HCT116 (cell line): ENCODE data around the gene CHST4. TPM values are rescaled to one million over a fixed set of nuclear protein-coding genes. Genes with fewer than 3 reads are reported as not detected.

Source experiments
- ATAC-seq: fragments of 200-7000 bp; cut with Tn5 transposase; 2 replicates; pipeline ENCODE4 v1.9.1; 2020; ENCODE audit warnings: mild to moderate bottlenecking, moderate library complexity
- BruUV-seq: library from RNA; stranded (reverse); fragments of 400-500 nt; replicated peaks from 2 replicates; lab custom pipeline; 2021; lab: Mats Ljungman, UMichigan
- CTCF ChIA-PET: fragments of 300-600 bp; sonication (Branson Sonifier 250); formaldehyde crosslinking; loops from one replicate; lab custom pipeline; 2021; ENCODE audit warnings: antibody characterized with exemption; lab: Charles Lee
- POLR2A ChIA-PET: fragments of 300-600, 350-600 bp; sonication (Branson Sonifier 250); formaldehyde crosslinking; loops from one replicate; lab custom pipeline; 2021; ENCODE audit warnings: antibody characterized with exemption; lab: Charles Lee
- RAD21 ChIA-PET, 2 experiments: fragments of 300-600 bp; sonication (Branson Sonifier 250); formaldehyde crosslinking; loops; one replicate each; lab custom pipeline; 2023; ENCODE audit warnings: low total read pairs in 2 of 2; ENCODE audit not compliant: uncharacterized antibody in 2 of 2, unreplicated experiment in 2 of 2, low non-redundant PET in 1 of 2; lab: Charles Lee
- DNase-seq: peaks from one replicate; pipeline ENCODE4 v3.0.0-alpha.2; 2010; ENCODE audit warnings: low read depth, low spot score
- H2AFZ ChIP-seq: fragments of 200-600 bp; shearing (Covaris generic), sonication (generic); 2 replicates; pipeline ENCODE4 v1.6.1; 2017; ENCODE audit warnings: low read depth, mixed run types, mixed read lengths, antibody characterized with exemption, low read length; ENCODE audit not compliant: poor library complexity, severe bottlenecking
- H3K27ac ChIP-seq: 2 replicates; pipeline ENCODE4 v1.5.1; 2012; ENCODE audit warnings: low read depth, low read length
- H3K27me3 ChIP-seq: fragments of 200-600 bp; sonication (generic); 2 replicates; pipeline ENCODE4 v1.6.1; 2016; ENCODE audit warnings: mixed run types, low read length, mixed read lengths; ENCODE audit not compliant: insufficient read depth
- H3K36me3 ChIP-seq, 2 experiments: fragments of 200-500 bp in 1 of 2; fragments of 200-600 bp in 1 of 2; sonication (Bioruptor generic) in 1 of 2; sonication (generic) in 1 of 2; 2 replicates each; pipeline versions ENCODE4 v1.5.1 to v1.6.1; 2014 to 2016; ENCODE audit warnings: low read length in 2 of 2, inconsistent platforms in 1 of 2, mixed read lengths in 1 of 2, mixed run types in 1 of 2; ENCODE audit not compliant: insufficient read depth in 2 of 2, control insufficient read depth in 1 of 2
- H3K4me1 ChIP-seq, 2 experiments: fragments of 200-600 bp in 1 of 2; sonication (generic) in 1 of 2; 2 replicates each; pipeline versions ENCODE4 v1.5.1 to v1.6.1; 2012 to 2017; ENCODE audit warnings: low read length in 2 of 2, inconsistent platforms in 1 of 2, mild to moderate bottlenecking in 1 of 2, mixed read lengths in 1 of 2, mixed run types in 1 of 2, moderate library complexity in 1 of 2; ENCODE audit not compliant: insufficient read depth in 2 of 2, control insufficient read depth in 1 of 2
- H3K4me2 ChIP-seq: fragments of 200-600 bp; sonication (generic); 2 replicates; pipeline ENCODE4 v1.6.1; 2017; ENCODE audit warnings: mixed run types, low read length, mixed read lengths
- H3K4me3 ChIP-seq, 2 experiments: fragments of 200-600 bp in 1 of 2; sonication (generic) in 1 of 2; replicated peaks in 1 of 2; 2 replicates each; pipeline ENCODE4 v1.5.1; 2011 to 2016; ENCODE audit warnings: low read length in 2 of 2, control low read depth in 1 of 2, low read depth in 1 of 2, mild to moderate bottlenecking in 1 of 2, mixed read lengths in 1 of 2, mixed run types in 1 of 2
- H3K79me2 ChIP-seq: fragments of 200-600 bp; sonication (generic); 2 replicates; pipeline ENCODE4 v1.6.1; 2017; ENCODE audit warnings: mild to moderate bottlenecking, mixed run types, low read length, moderate library complexity, mixed read lengths; ENCODE audit not compliant: insufficient read depth
- H3K9ac ChIP-seq: fragments of 200-600 bp; sonication (generic); 2 replicates; pipeline ENCODE4 v1.6.1; 2016; ENCODE audit warnings: low read length, mixed read lengths
- H3K9me2 ChIP-seq: fragments of 200-600 bp; sonication (generic), shearing (Covaris generic); 2 replicates; pipeline ENCODE4 v1.6.1; 2017; ENCODE audit warnings: mixed run types, mild to moderate bottlenecking, moderate library complexity; ENCODE audit not compliant: insufficient read depth
- H3K9me3 ChIP-seq, 2 experiments: fragments of 200-500 bp in 1 of 2; fragments of 200-600 bp in 1 of 2; sonication (Bioruptor generic) in 1 of 2; sonication (generic) in 1 of 2; 2 replicates each; pipeline ENCODE4 v1.6.1; 2014 to 2017; ENCODE audit warnings: low read length in 2 of 2, mixed read lengths in 2 of 2, inconsistent platforms in 1 of 2, low read depth in 1 of 2, mild to moderate bottlenecking in 1 of 2, mixed run types in 1 of 2, moderate library complexity in 1 of 2; ENCODE audit not compliant: control insufficient read depth in 1 of 2, insufficient read depth in 1 of 2
- H4K20me1 ChIP-seq: fragments of 200-600 bp; sonication (generic), shearing (Covaris generic); 2 replicates; pipeline ENCODE4 v1.6.1; 2017; ENCODE audit warnings: mixed run types, mild to moderate bottlenecking, moderate library complexity; ENCODE audit not compliant: insufficient read depth
- ELF1 ChIP-seq: IDR thresholded peaks from 2 replicates; pipeline ENCODE4 v1.6.1; 2012; ENCODE audit warnings: low read depth, borderline replicate concordance
- EZH2 ChIP-seq: fragments of 200-600 bp; sonication (generic); IDR thresholded peaks from 2 replicates; pipeline ENCODE4 v1.6.1; 2017; ENCODE audit warnings: antibody characterized with exemption, mixed run types
- FOSL1 ChIP-seq: IDR thresholded peaks from 2 replicates; pipeline ENCODE4 v1.6.1; 2012; ENCODE audit warnings: low read depth
- JUND ChIP-seq: IDR thresholded peaks from 2 replicates; pipeline ENCODE4 v1.6.1; 2012
- POLR2A ChIP-seq: IDR thresholded peaks from 2 replicates; pipeline ENCODE4 v1.7.0; 2011; ENCODE audit warnings: borderline replicate concordance; ENCODE audit not compliant: insufficient read depth, insufficient read length; ENCODE audit errors: extremely low read depth
- SP1 ChIP-seq: IDR thresholded peaks from 2 replicates; pipeline ENCODE4 v1.6.1; 2012; ENCODE audit warnings: low read depth
- TCF7L2 ChIP-seq: IDR thresholded peaks from 2 replicates; pipeline ENCODE4 v1.7.0; 2011; ENCODE audit warnings: borderline replicate concordance, inconsistent platforms; ENCODE audit not compliant: insufficient read depth, insufficient read length; ENCODE audit errors: extremely low read depth
- intact Hi-C: fragments of 100-400 bp; cut with micrococcal nuclease; formaldehyde crosslinking; loops from 2 replicates; pipeline ENCODE4 v1.10.0; 2022
- total RNA-seq: library from RNA; stranded (reverse); gene quantifications from one replicate; pipeline ENCODE4 v1.2.1, GENCODE V29; 2021; ENCODE audit not compliant: unreplicated experiment
- TF ChIP-seq, protein P1 (sequence below): IDR thresholded peaks from 2 replicates; pipeline ENCODE4 v1.6.1; 2012
- TF ChIP-seq, protein P2 (sequence below): IDR thresholded peaks from 2 replicates; pipeline ENCODE4 v1.6.1; 2012; ENCODE audit warnings: low read depth

Gene CHST4
- total RNA-seq, 1 experiment from 2014 or later: 0.59 TPM

GRCh38 chr16:71536752-71537499 is 10.7 kb downstream of the CHST4 start:
- no peak overlapping the region for H3K27ac ChIP-seq
- ATAC-seq: no peak
- RAD21 ChIA-PET: interaction anchor here in 1 of 2 experiments (1.2 kb wide), 1 partner anchor 35 kb away, joined by 3 read pairs; no protein-coding TSS in a partner anchor
- H3K4me2 ChIP-seq: no peak overlapping the region
- POLR2A ChIA-PET: no interaction called here
- intact Hi-C loops: loop anchor here (5.0 kb wide), 1 partner anchor 125 kb away; no protein-coding TSS in a partner anchor
- no peaks in the 10 kb centered on the region for H3K79me2 ChIP-seq
- DNase-seq: no peak
- BruUV-seq: no TSS peak
- no peaks in the 10 kb centered on the region for H3K27me3 ChIP-seq
- H2AFZ ChIP-seq: no peak overlapping the region
- H3K9me2 ChIP-seq: no peaks in the 10 kb centered on the region
- TF ChIP-seq FOSL1 (no peak), SP1 (no peak), POLR2A (no peak), TCF7L2 (no peak), ELF1 (no peak), EZH2 (no peak), JUND (no peak)
- TF ChIP-seq, protein P1, sequence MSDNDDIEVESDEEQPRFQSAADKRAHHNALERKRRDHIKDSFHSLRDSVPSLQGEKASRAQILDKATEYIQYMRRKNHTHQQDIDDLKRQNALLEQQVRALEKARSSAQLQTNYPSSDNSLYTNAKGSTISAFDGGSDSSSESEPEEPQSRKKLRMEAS: no peak
- TF ChIP-seq, protein P2, sequence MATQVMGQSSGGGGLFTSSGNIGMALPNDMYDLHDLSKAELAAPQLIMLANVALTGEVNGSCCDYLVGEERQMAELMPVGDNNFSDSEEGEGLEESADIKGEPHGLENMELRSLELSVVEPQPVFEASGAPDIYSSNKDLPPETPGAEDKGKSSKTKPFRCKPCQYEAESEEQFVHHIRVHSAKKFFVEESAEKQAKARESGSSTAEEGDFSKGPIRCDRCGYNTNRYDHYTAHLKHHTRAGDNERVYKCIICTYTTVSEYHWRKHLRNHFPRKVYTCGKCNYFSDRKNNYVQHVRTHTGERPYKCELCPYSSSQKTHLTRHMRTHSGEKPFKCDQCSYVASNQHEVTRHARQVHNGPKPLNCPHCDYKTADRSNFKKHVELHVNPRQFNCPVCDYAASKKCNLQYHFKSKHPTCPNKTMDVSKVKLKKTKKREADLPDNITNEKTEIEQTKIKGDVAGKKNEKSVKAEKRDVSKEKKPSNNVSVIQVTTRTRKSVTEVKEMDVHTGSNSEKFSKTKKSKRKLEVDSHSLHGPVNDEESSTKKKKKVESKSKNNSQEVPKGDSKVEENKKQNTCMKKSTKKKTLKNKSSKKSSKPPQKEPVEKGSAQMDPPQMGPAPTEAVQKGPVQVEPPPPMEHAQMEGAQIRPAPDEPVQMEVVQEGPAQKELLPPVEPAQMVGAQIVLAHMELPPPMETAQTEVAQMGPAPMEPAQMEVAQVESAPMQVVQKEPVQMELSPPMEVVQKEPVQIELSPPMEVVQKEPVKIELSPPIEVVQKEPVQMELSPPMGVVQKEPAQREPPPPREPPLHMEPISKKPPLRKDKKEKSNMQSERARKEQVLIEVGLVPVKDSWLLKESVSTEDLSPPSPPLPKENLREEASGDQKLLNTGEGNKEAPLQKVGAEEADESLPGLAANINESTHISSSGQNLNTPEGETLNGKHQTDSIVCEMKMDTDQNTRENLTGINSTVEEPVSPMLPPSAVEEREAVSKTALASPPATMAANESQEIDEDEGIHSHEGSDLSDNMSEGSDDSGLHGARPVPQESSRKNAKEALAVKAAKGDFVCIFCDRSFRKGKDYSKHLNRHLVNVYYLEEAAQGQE: no peak
- H3K9ac ChIP-seq: no peak overlapping the region
- H3K4me3 ChIP-seq: no peak overlapping the region
- CTCF ChIA-PET: no interaction called here
- no peaks in the 10 kb centered on the region for H3K9me3 ChIP-seq
- no peaks in the 10 kb centered on the region for H4K20me1 ChIP-seq
- H3K36me3 ChIP-seq: no peaks in the 10 kb centered on the region
- no peaks in the 10 kb centered on the region for H3K4me1 ChIP-seq
